B cell (primary cell): Measurements from ENCODE around the gene THAP11.

Experiments used
- CTCF ChIP-seq: fragments of 200-600 bp; IDR thresholded peaks from one replicate; pipeline ENCODE4 v1.8.0; 2022; ENCODE audit warnings: antibody characterized with exemption, mild to moderate bottlenecking
- EZH2 ChIP-seq: IDR thresholded peaks from 2 replicates; pipeline ENCODE4 v1.6.1; 2012; ENCODE audit warnings: borderline replicate concordance, low read depth, mild to moderate bottlenecking, moderate library complexity, low read length; ENCODE audit not compliant: insufficient read depth, poor library complexity, severe bottlenecking

DNA sequence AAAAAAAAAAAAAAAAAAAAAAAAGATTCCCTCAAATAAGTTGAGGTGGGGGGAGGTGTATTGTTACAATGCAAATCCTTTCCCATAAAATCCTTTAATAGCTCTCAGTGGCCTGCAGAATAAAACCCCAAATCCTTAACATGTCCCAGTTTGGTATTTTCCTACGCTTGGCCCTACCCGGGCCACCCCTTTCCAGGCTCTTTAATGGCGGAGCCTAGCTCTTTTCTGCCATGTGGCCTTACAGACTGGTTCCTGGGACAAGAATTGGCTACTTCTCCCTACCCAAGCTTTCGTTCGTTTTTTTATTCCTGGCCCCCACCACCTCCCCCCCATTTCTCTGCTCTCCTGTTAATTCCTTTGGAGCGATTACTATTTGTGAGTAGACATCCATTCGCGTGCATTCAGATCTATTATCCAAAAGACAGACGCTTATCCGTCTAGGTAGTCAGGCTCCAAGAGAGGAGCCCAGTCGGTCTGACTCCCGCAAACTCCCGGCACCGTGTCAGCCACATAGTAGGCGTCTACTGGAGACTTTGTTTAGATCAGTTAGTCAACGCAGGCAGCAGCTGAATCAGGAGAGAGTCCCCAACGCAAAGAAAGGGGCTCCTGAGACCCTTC, 813 bp upstream of the THAP11 start:
- TF ChIP-seq CTCF (no peak), EZH2 (no peak)
